Measurements from ENCODE around the gene TXNRD2.

TXNRD2 gene

GRCh38 chr22:19875531-19876313 lies 65.9 kb downstream of the TXNRD2 start:
- peak; percentile 48 for DNase-seq (ENCODE audit: low spot score)

- DNase-seq (ENCODE audit: low spot score): peak; percentile 65
Measured at GRCh38 chr22:19875061-19875530, 66.5 kb downstream of the TXNRD2 start.

GRCh38 chr22:19874307-19875060 lies 67.1 kb downstream of the TXNRD2 start:
- peak; percentile 64 for DNase-seq (ENCODE audit: low spot score)

GRCh38 chr22:19873960-19874306 lies 67.7 kb downstream of the TXNRD2 start:
- DNase-seq (ENCODE audit: low spot score): no peak

GRCh38 chr22:19873138-19873959 lies 68.3 kb downstream of the TXNRD2 start:
- DNase-seq (ENCODE audit: low spot score): no peak

GRCh38 chr22:19872779-19873137 lies 68.9 kb downstream of the TXNRD2 start:
- no peak for DNase-seq (ENCODE audit: low spot score)

- DNase-seq (ENCODE audit: low spot score): no peak
Measured at GRCh38 chr22:19871845-19872778, 69.5 kb downstream of the TXNRD2 start.

GRCh38 chr22:19871023-19871844 lies 70.4 kb downstream of the TXNRD2 start:
- no peak for DNase-seq (ENCODE audit: low spot score)

GRCh38 chr22:19870153-19871022 lies 71.2 kb downstream of the TXNRD2 start:
- no peak for DNase-seq (ENCODE audit: low spot score)

- no peak for DNase-seq (ENCODE audit: low spot score)
Measured at GRCh38 chr22:19869497-19870152, 72.0 kb downstream of the TXNRD2 start.

- DNase-seq (ENCODE audit: low spot score): no peak
Measured at GRCh38 chr22:19868773-19869471, 72.7 kb downstream of the TXNRD2 start.

GRCh38 chr22:19868333-19868732 lies 73.3 kb downstream of the TXNRD2 start:
- no peak for DNase-seq (ENCODE audit: low spot score)

GRCh38 chr22:19867617-19868016 lies 74.0 kb downstream of the TXNRD2 start:
- DNase-seq (ENCODE audit: low spot score): no peak

GRCh38 chr22:19866665-19867009 lies 75.0 kb downstream of the TXNRD2 start:
- no peak for DNase-seq (ENCODE audit: low spot score)

- no peak for DNase-seq (ENCODE audit: low spot score)
Measured at GRCh38 chr22:19865141-19865829, 76.3 kb downstream of the TXNRD2 start.

- no peak for DNase-seq (ENCODE audit: low spot score)
Measured at GRCh38 chr22:19864538-19865106, 77.0 kb downstream of the TXNRD2 start.

- DNase-seq (ENCODE audit: low spot score): no peak
Measured at GRCh38 chr22:19863571-19863970, 78.0 kb downstream of the TXNRD2 start.
